Measurements from ENCODE around the gene UTRN.

UTRN gene

DNA sequence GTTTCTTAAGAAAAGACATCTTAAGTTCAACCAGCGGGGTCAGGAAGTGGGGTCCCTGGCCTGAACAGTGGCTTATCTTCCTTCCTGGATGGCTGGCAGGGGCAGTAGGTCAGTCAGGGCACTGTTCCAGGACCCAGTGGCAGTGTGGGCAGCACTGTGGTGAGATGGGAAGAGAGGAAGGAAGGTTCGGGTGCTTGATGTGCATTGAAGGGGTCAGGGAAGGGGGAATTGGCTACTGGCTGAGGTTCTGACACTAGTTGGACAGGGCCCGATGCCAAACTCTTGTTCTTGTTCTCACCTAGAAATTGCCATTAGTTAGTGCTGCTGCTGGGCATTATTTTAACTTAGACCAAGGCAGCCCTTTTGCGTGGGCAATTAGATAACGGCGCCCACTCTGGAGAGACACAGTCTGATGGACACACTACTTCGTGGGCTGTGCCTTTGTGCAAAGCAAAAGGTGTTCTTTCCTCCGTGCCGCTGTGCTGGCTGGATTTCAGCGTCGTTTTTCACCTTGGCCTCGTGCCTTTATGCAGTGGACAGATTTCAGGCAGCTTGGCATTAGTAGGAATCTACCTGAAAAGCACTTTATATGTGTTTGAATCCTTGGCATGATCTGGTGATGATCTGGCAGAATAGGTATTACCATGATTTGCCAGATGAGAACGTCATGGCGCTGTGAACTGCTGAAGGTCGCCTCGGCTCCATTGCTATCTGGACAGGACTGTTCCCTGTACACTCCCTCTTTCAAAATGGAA is 30.3 kb downstream of the UTRN start:
- POLR2A ChIA-PET (ENCODE audit: low non-redundant PET): no interaction called here
- H3K27ac ChIP-seq: no peak overlapping the region
- DNase-seq (ENCODE audit: low spot score): no peak
- CTCF ChIA-PET: no interaction called here
- TF ChIP-seq, protein P1, sequence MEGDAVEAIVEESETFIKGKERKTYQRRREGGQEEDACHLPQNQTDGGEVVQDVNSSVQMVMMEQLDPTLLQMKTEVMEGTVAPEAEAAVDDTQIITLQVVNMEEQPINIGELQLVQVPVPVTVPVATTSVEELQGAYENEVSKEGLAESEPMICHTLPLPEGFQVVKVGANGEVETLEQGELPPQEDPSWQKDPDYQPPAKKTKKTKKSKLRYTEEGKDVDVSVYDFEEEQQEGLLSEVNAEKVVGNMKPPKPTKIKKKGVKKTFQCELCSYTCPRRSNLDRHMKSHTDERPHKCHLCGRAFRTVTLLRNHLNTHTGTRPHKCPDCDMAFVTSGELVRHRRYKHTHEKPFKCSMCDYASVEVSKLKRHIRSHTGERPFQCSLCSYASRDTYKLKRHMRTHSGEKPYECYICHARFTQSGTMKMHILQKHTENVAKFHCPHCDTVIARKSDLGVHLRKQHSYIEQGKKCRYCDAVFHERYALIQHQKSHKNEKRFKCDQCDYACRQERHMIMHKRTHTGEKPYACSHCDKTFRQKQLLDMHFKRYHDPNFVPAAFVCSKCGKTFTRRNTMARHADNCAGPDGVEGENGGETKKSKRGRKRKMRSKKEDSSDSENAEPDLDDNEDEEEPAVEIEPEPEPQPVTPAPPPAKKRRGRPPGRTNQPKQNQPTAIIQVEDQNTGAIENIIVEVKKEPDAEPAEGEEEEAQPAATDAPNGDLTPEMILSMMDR (conservative IDR thresholded peaks at IDR 0.05; ENCODE audit: low read depth): no peak

DNA sequence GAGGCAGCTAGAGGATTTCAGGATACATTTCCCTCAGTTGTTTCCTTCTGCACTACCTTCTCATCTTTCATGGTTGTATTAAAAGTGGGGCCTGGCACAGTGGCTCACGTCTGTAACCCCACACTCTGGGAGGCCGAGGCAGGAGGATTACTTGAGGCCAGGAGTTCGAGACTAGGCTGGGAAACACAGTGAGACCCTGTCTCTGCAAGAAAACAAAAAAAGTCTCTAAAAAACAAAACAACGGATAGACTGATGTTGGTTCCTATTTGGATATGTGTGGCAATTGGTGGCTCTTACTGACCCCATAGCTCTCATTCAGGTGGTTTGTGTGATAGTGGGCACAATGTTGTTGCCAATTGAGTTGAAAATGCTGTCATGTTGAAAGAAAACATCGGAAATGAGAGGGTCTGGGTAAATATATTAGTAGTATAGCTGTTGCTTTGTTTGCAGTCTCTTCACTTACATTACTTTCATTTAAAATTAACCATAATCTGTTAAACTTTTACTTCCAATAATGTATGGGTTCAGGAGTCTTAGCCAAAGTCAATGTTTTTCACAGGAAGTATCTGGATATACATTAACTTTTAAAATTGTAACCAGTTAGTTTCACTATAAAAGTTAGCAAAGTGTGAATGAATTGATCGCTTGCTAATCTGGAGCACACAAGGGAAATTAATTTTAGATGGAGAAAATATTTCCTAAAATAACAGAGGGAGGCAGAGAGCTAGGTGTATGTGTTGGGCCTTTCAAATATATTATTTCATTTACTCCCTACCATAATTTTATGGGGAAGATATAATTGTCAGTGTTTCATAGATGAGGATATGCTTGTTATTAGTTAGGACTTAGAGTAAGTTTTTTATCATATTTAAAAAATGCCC is 31.1 kb downstream of the UTRN start:
- CTCF ChIA-PET: interaction anchor here (0.7 kb wide), 1 partner anchor 606 kb away, joined by 3 read pairs; no protein-coding TSS in a partner anchor
- no peak for DNase-seq (ENCODE audit: low spot score)
- POLR2A ChIA-PET (ENCODE audit: low non-redundant PET): no interaction called here

DNA sequence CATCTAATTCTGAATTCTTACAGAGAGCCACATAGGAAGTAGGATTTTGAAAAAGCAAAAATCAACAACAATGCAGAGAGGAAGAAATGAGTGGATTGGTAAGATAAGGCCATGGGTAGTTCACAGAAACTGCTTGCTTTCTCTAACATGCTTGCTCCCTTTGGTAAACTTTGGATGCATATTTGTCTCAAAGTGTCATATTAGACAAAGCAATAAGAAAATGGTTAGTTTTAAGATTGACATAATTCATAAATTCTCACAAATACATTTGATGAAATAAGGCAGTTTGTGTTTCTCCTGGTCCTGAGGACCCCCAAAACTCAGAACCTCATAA is 31.7 kb downstream of the UTRN start:
- TF ChIP-seq, protein P1 (conservative IDR thresholded peaks at IDR 0.05; ENCODE audit: low read depth): no peak
- no peak for DNase-seq (ENCODE audit: low spot score)
- H3K27ac ChIP-seq: no peak overlapping the region
- ChIA-PET CTCF (no interaction called here), POLR2A (ENCODE audit: low non-redundant PET) (no interaction called here)

More for the DNA sequence above, 31.1 kb downstream of the UTRN start:
- TF ChIP-seq, protein P1 (conservative IDR thresholded peaks at IDR 0.05; ENCODE audit: low read depth): no peak
- H3K27ac ChIP-seq: no peak overlapping the region

DNA sequence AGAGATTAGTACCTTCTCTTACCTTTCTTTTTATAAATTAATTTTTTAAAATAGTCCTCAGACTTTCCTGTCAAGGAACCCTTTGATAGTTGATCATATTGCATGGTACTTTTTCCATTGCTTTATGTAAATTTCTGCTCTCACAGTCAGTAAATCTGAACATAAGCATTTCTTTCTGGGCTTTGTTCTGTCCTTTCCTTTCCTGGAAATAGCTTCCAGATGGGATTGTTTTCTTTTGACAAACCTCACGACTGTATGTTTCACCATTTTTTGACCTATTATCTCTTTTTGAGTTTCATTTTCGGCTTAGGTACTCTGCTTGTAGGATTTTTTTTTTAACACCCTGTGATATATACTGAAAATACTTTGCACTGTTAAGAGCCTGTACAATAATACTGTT is 32.6 kb downstream of the UTRN start:
- DNase-seq (ENCODE audit: low spot score): no peak
- TF ChIP-seq, protein P1 (conservative IDR thresholded peaks at IDR 0.05; ENCODE audit: low read depth): no peak
- ChIA-PET CTCF (no interaction called here), POLR2A (ENCODE audit: low non-redundant PET) (no interaction called here)
- no peak overlapping the region for H3K27ac ChIP-seq

DNA sequence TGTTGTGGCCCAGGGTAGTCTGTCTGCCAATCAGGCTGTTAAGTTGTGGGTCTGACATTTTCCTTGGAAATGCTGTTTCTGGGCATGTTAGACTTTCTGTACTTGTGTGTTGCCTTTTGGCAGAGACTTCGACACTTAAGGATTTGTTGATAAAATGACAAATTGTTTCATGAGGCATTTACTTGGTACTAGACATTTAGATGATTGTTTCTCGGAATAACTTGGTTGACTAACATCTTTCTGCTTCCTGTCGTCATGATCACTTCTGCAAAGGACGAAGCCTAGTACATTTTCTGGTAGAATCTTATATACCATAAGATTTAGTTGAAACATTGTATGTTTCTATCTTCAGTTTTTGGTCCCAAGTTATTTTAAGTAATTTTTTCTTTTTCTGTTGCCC is 34.1 kb downstream of the UTRN start:
- no peak for DNase-seq (ENCODE audit: low spot score)
- CTCF ChIA-PET: interaction anchor here (0.6 kb wide), 1 partner anchor 317 kb away, joined by 5 read pairs; no protein-coding TSS in a partner anchor
- TF ChIP-seq, protein P1 (conservative IDR thresholded peaks at IDR 0.05; ENCODE audit: low read depth): no peak
- H3K27ac ChIP-seq: no peak overlapping the region
- POLR2A ChIA-PET (ENCODE audit: low non-redundant PET): no interaction called here

DNA sequence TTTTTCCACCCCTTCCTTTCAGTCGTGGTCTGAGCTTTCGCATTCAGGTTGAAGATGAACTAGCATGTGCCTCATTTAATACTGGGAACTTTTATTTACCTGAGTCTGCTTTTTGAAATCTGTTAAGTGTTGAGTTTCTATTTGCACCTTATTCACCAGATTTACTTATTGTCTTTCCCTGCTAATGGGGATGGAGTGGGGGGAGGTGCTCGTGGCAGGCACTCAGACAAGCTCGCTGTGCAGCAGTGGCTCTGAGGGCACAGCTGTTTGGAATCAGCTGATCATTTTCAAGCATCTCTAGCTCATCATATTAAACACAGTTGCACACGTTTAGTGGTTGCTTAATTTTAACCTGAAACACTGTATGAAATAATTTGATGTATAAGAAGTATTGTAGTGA is 35.6 kb downstream of the UTRN start:
- H3K27ac ChIP-seq: no peak overlapping the region
- TF ChIP-seq, protein P1 (conservative IDR thresholded peaks at IDR 0.05; ENCODE audit: low read depth): no peak
- ChIA-PET POLR2A (ENCODE audit: low non-redundant PET) (no interaction called here), CTCF (no interaction called here)
- no peak for DNase-seq (ENCODE audit: low spot score)
